RPMI7951 (cell line): ENCODE data around the gene ANXA3. TPM values are rescaled to one million over a fixed set of nuclear protein-coding genes. Genes with fewer than 3 reads are reported as not detected.

Experiments used
- DNase-seq: peaks from one replicate; pipeline ENCODE4 v3.0.0-alpha.2; 2012; ENCODE audit warnings: low read depth
- total RNA-seq: library from RNA; depleted of rRNA; stranded (reverse); fragments of >200 nt; shearing (Covaris generic); gene quantifications from 2 replicates; pipeline ENCODE4 v1.2.3, GENCODE V29; 2014

ANXA3 gene
- total RNA-seq, 1 experiment from 2014 or later, result 9.4 TPM

DNA sequence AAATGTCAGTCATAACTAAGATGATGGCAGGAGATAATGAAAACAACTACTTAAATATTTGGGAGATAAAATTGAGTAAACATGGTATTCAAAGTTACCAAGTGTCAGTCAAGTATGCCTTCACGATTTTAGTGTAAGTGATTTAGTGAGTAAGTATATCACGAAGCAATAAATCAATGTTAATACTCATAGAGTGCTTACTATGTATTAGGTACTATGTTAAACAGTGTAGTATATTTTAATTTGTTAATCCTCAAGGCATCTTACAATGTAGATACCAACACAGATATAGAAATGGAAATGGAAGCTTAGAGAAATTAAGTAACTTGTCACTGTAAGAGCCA lies 59.6 kb downstream of the ANXA3 start:
- DNase-seq, result no peak

GRCh38 chr4:78612398-78613178 lies 61.0 kb downstream of the ANXA3 start:
- DNase-seq, result peak; percentile 47

- no peak for DNase-seq
These were observed 62.2 kb downstream of the ANXA3 start for GRCh38 chr4:78613522-78614321.

DNA sequence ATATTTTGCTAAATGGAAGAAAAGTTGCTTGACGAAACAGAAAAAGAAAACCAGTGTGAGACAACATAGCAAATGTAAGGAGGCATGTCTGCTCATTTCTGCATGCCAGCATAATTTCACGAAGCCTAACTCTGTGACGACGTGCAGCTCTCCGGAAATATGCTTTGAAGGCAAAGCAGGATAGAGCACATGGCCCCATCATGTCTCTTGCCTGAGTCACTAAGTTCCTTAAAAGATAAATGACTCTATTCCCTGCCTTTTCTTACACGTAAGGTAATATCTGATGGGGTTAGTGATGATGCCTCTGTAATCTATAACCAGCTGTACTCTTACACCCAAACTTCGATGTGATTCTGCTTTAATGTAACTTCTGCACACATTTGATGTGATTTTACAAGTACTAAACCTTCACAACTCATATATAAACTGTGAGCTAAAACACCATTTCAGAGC lies 64.5 kb downstream of the ANXA3 start:
- no peak for DNase-seq

- no peak for DNase-seq
These were observed 66.9 kb downstream of the ANXA3 start for GRCh38 chr4:78618436-78618835.

GRCh38 chr4:78621395-78621794 lies 69.8 kb downstream of the ANXA3 start:
- no peak for DNase-seq

GRCh38 chr4:78622253-78622979 lies 70.8 kb downstream of the ANXA3 start:
- no peak for DNase-seq

GRCh38 chr4:78624048-78624447 lies 72.5 kb downstream of the ANXA3 start:
- DNase-seq, result no peak

- no peak for DNase-seq
These were observed 73.5 kb downstream of the ANXA3 start for GRCh38 chr4:78625073-78625472.

- no peak for DNase-seq
These were observed 75.7 kb downstream of the ANXA3 start for GRCh38 chr4:78627046-78627965.

DNA sequence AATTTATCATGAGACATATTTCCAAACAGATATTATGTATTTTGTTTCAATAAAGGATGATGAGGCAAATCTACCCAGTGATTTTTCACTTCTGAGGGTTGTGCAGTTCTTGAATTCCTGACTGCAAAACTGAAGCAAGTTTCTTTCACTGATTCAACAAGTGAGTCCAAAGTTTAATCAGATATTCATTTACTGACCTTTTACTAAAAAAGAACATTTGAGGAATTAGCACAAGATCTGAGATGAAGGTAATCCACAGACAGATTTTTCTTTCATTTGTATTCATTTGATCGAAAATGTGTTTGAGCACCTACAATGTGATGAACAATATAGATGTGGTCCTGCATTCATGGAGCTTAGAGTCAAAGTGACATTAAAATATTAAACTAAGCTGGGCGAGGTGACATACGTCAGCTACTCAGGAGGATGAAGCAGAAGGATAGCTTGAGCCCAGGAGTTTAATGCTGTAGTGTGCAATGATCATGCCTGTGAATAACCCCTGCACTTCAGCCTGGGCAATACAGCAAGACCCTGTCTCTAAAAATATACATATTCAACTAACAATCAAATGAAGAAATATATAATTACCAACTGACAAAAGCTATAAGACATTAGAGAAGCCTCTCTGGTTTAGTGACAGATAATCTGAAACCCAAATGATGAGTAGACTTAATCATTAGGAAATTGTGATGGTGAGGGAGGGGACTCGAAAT lies 76.6 kb downstream of the ANXA3 start:
- no peak for DNase-seq

DNA sequence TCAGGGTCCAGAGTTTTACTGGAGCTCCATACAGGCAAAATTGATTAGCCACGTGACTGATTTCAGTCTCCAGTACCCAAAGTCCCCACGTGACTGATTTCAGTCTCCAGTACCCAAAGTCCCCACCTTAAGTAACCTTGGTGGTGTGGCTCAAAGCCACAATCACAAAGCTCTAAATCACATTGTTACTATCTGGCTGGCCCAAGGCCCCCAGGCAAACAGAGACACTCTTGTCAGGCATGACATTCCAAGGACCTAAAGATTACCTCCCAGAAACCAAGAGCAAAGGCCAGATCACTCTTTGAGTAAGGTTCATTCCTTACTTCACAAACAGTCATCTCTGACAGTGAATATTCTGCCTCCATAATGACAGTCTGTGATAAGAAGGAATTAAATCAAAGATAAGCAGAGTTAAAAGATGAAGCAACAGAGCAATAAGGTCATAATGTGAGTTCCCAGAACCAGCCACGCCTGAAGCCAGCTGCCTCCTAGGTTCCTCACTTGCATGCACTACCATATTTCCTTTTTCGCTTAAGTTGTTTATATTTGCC lies 78.5 kb downstream of the ANXA3 start:
- DNase-seq, result no peak

- DNase-seq, result no peak
These were observed 79.0 kb downstream of the ANXA3 start for GRCh38 chr4:78630615-78631014.

- DNase-seq, result peak; percentile 26
These were observed 82.6 kb downstream of the ANXA3 start for GRCh38 chr4:78634011-78634664.

DNA sequence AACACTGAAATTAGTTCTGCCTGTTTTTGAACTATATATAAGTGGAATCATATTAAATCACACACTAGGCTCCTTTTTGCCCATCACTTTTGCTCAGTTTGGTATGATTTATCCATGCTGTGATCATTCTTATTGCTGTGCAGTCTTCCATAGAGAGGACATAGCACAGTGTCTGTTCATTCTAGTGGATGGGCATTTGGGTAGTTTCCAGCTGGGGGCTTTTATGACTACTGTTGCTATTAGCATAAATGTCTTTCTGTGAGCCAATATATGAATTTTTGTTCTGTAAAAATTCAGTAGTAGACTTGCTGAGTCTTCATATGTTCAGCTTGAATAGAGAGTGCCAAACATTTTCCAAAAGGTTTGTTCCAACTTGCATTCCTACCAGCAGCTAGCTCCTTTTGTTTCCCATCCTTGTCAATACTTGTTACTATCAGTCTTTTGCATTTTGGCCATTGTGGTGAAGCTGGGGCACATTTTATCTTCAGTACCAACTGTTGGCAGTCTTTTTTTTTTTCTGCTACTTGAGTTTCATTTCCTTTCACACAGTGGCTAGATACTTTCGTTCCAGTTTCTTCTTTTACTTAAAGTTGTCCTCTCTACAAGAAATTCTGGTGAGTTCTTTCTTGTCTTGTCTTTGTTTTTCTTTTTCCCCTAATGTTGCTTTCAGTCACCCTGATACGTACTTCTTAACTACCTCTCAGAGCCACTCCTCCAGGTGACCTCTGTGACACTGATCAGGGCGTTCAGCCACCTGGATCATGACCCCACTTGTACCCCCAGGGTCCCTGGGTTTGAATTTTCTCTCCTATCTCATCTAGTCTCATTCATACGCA lies 87.0 kb downstream of the ANXA3 start:
- DNase-seq, result no peak

DNA sequence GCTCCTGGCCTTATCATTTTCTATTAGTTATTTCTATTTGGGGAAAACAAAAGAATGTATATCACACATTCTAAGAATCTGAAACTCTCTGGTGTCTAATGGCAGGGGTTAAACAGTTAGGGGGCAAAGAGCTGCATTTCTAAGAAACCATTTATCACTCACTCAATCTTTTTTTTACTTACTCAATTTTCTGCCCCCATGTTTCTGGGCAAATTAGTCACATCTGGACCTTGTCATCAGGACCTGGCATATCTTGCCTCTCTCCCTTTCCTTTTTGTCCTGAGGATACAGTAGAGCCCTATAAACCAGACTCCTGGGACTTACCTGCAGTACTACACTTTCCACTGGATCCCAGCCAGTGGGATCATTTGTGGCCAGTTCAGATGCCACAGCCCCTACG lies 89.1 kb downstream of the ANXA3 start:
- DNase-seq, result no peak

DNA sequence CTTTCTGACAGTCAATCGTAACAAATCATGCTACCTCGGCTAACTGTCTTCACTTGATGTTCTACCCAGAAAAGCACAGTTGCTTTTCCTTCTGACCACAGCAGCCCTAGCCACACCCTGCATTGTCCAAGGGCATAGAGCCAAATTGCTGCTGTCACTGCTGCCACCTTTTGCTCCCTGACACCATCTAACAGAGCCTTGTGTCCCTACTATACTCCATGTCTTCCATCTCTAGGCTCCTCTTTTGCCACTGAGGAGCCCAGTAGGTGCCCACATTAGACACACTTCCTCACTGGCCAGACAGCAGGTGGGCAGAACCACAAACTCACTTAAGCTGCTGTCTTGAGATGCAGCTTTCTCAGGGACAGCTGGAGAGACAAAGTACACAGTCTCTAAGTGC lies 91.4 kb downstream of the ANXA3 start:
- DNase-seq, result no peak

DNA sequence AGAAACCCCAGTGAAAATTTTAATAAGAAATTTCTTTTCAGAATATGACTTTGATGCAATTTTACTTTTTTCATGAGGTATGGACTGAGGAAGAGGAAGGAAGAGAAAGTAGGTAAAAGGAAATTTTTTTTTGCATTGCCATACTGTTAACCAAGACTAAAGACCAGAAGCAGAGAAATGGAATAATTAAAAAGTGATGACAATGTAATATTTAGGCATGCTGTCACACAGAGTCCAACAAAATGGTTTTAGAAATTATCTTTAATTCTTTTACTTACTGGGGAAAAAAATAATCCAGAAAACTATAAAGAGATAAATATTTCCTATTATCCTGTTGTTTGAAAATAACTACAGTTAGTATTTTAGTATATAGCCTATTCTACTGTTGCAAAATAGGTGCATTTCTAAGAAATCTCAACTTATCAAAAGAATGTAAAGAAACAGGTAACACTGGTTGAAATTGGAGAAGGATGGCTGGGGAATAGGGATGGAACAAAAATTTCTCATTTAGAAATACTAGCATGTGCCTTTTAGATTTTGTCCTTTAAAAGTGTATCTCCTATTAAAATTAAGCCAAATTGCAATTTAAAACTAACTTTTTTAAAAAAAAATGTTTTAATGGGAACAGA lies 92.6 kb downstream of the ANXA3 start:
- no peak for DNase-seq
